A549 (cell line): ENCODE measurements around the gene HRCT1.

Experiments
- BCL3 ChIP-seq: fragments of >200 bp; sonication (Bioruptor Twin); formaldehyde crosslinking; IDR thresholded peaks from 3 replicates; pipeline ENCODE4 v1.6.1; 2016
- CHD2 ChIP-seq: fragments of 150-350 bp; IDR thresholded peaks from 2 replicates; pipeline ENCODE4 v1.6.1; 2014; ENCODE audit warnings: low read length; ENCODE audit not compliant: partially characterized antibody
- CTCF ChIP-seq: fragments of >200 bp; sonication (Bioruptor Twin); formaldehyde crosslinking; IDR thresholded peaks from 3 replicates; pipeline ENCODE4 v1.5.1; 2016
- EP300 ChIP-seq, 2 experiments: fragments of >200 bp; sonication (Bioruptor Twin); formaldehyde crosslinking; IDR thresholded peaks; 2 replicates in 1 of 2; 3 replicates in 1 of 2; pipeline ENCODE4 v1.6.1; 2016 to 2017
- POLR2A ChIP-seq: IDR thresholded peaks from 2 replicates; pipeline ENCODE4 v1.6.1; 2012; ENCODE audit warnings: mild to moderate bottlenecking, low read length
- REST ChIP-seq: fragments of 200-600 bp; sonication (generic); IDR thresholded peaks from 2 replicates; pipeline ENCODE4 v1.6.1; 2016; ENCODE audit warnings: antibody characterized with exemption, mild to moderate bottlenecking, moderate library complexity
- SREBF2 ChIP-seq: fragments of 450-650 bp; IDR thresholded peaks from 2 replicates; pipeline ENCODE4 v1.6.1; 2014; ENCODE audit warnings: mild to moderate bottlenecking, moderate library complexity
- TP53 ChIP-seq: fragments of 250-450 bp; sonication (Bioruptor Pico); IDR thresholded peaks from 2 replicates; pipeline ENCODE4 v1.5.0; 2021; ENCODE audit warnings: mild to moderate bottlenecking, moderate library complexity
- USF2 ChIP-seq: fragments of 450-650 bp; IDR thresholded peaks from 2 replicates; pipeline ENCODE4 v1.6.1; 2014; ENCODE audit warnings: antibody characterized with exemption

- TF ChIP-seq EP300 (IDR thresholded peaks at IDR 0.05) (no peak), SREBF2 (no peak), CTCF (no peak), POLR2A (no peak), USF2 (no peak), CHD2 (no peak), REST (no peak), BCL3 (no peak), TP53 (CRISPR knock-in tag) (no peak)
These were observed 3.3 kb downstream of the HRCT1 start, which contains the start of gene SPAAR for GRCh38 chr9:35909274-35909673.
